NCI-H2196 treated with DMSO at 0.1 percent for 48 hours (cell line): ENCODE data around the gene MAP1S.

Experiments
- DNase-seq: peaks from one replicate; lab custom pipeline; 2025; ENCODE audit not compliant: unreplicated experiment; lab: John Stamatoyannopoulos, UW

Gene MAP1S

DNA sequence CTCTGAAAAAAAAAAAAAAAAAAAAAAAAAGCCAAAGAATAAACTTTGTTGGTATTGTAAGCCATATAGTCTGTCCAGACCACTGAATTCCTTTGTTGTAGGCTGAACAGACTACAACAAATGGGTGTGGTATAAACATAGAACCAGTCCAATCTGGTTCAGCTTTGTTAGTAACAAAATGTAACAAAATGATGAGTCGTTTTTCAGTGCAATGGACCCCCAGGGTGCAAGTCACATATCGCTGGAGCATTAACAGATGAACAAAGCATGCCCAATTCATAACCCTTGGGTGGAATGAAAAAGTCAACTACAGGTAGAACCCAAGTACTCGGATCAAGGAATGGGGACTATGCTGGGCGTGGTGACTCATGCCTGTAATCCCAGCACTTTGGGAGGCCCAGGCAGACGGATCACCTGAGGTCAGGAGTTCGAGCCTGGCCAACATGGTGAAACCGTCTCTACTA, 18.4 kb downstream of the MAP1S start:
- no peak for DNase-seq

DNA sequence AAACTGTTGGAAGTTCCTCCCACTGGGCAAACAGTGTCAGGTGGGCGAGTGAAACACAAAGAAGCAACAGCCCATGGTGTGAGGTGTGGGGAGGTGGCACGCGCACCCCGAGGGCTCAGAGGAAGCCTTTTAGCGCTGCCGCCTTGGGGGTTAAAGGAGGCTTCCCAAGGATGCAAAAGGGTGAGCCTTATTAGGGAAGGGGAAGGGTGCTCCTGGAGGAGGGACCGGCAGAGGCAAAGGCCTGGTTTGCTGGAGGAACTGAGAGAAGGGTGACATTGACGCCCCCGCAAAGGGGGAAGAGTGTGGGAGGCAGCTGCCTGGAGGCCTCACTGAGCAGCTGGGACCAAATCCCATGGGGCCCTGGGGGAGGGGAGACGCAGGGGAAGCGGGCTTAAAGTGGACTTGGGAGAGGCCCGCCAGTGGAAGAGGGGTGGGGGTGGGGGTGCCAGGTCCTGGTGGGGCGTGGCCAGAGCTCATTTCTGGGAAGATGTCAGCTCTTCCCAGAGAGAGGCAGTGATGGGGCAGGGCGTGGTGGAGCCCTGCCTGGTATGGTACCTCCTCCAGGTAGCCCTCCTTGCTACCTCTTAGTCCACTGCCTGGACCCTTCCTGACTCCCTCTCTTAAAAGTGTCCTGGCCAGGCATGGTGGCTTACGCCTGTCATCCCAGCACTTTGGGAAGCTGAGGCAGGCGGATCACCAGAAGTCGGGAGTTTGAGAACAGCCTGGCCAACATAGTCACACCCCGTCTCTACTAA, 20.0 kb downstream of the MAP1S start:
- DNase-seq = no peak

DNA sequence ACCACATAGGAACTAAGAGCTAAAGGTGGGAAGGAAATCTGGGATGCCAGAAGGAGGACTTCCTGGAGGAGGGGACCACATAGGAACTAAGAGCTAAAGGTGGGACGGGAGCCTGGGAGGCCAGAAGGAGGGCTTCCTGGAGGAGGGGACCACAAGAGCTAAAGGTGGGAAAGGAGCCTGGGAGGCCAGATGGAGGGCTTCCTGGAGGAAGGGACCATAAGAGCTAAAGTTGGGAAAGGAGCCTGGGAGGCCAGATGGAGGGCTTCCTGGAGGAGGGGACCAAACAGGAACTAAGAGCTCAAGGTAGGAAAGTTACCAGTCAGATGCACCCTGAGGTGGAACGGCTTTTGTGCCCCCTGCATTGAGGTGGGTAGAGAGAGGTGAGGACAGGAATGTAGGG, 22.2 kb downstream of the MAP1S start:
- DNase-seq = no peak

GRCh38 chr19:17743874-17744580, 24.7 kb downstream of the MAP1S start:
- DNase-seq = no peak

DNA sequence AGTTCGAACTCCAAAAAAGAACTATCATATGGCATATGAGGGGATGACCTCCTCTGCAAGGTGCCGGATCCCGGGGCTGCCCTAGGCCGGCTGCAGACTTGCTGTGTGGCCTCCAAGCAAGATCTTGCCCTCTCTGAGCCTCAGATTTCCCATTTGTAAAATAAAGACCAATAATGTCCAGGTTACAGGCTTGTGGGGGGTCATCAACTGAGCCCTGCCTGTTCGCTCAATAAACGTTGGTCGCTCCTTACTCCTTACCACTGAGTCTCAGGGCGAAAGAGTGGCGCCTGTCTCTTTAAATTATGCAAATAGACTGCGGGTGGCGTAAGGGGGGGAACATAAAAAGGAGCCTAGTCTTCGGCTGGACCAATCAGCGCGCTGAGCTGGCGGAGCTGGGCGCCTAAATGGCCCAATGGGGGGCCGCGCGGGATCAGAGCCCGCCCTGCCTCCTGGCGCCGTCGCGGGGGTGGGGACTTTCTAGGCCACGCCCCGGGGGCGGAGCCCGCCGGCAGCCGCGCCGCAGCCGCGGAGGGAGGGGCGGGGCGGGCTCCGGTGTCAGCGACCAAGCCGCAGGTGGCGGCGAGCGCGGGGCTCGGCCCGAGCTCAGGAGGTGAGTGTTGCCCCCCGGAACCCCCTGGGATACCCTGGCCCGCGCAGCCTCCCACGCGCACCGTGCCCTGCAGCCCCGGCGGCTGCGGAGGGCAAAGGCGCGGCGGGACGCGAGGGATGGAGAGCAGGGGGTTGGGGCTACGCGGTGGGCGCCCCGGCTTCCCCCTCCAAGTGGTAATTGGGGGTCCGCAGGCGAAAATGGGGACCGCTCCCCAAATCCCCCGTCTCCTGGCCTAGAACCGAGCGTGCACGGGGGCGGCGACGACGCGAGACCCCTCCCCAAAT, 28.2 kb downstream of the MAP1S start:
- peak; percentile 88 for DNase-seq

DNA sequence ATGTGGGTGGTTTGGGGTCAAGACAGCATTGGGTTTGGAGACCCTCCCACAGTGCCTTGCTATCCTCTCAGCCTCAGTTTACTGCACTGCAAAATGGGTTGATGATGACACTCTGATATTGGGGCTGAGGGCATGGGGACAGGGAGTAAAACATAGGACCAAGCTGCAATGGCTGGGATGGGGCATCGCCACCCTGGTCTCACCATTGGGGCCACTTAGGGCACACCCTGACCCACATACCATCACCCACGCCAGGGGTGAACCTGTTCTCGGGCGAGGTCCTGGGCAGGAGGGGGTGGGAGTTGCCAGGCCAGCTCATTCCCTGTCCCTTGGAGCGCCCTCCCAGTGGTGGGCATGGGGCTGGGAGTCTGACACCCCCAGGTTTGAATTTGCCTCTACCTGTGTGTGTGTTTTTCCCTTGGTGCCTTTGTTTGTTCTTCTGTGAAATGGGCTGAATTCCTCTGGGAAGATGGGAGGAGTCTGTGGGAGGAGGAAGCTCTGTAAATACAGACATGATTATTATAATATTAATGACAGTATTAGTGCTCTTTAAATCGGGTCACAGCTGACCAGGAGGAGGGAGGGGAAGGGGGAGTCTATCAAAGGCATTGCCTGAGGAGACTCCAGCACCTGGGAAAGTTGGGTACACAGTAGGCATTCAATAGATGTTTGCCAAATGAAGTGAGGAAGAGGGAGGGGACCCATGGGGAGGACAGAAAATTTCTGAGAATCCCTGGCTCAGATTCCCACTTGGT, 29.8 kb downstream of the MAP1S start:
- DNase-seq = no peak

DNA sequence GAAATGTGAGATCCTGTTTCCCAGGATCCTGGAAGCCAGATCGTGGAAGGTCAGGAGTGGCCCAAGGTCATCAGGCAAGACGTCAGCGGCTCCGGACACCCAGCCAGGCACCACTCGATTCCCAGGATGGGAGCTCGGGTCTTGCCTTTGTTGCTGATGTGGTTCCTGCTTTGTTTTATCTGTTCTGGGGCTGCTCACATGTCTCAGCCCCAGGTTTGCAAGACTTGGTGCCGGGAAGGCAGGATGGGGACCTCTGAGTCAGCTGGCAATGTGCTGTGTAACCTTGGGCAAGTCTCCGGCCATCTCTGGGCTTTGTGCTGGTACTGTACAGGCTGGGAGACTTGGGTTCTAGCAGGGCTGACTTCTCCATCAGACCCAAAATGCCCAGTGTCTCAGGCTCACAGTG, 30.6 kb downstream of the MAP1S start:
- DNase-seq = no peak

GRCh38 chr19:17751103-17751911, 32.0 kb downstream of the MAP1S start, which contains the start of gene FCHO1:
TSS of gene FCHO1 (plus strand) at chr19:17751477. CDS start at chr19:17755165, 3,688 bp downstream.
- DNase-seq = no peak

DNA sequence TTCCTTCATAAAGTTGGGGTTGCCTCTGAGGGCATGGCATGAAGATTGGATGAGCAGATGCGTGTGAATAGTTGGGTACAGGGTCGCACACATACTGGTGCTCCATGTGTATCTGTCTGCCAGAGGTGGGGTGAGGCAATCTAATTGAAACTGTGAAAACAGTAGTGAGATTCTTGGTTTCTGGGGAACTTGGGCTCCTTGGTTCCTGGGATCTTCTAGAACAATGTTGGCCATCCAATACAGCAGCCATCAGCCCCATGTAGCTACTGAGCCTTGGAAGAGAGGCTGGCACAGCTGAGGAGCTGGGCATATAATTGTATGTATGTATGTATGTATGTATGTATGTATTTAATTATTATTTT, 32.6 kb downstream of the MAP1S start:
- no peak for DNase-seq

- no peak for DNase-seq
These were observed 33.8 kb downstream of the MAP1S start for GRCh38 chr19:17752865-17753639.

- DNase-seq = no peak
These were observed 34.7 kb downstream of the MAP1S start for GRCh38 chr19:17753976-17754375.

GRCh38 chr19:17754634-17755442, 35.6 kb downstream of the MAP1S start:
- no peak for DNase-seq

GRCh38 chr19:17755443-17755890, 36.2 kb downstream of the MAP1S start:
- no peak for DNase-seq

GRCh38 chr19:17755977-17756670, 36.8 kb downstream of the MAP1S start:
- DNase-seq = peak; percentile 44

DNA sequence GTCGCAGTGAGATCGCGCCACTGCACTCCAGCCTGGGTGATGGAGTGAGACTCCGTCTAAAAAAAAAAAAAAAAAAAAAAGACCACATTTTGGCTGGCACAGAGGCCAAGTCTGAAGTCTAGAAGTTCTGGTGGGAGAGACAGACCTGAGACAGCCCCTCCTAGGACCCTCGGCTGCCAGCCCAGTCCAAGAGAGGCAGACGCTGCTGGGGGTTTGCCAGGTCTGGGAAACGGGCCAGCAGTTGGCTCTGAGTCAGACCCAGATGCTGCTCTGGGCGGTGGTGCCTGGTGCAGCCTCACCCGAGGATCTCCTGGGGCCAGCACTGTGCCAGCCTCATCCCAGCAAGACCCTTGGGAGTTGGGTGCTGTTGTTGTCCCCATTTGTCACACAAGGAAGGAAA, 37.8 kb downstream of the MAP1S start:
- DNase-seq = peak; percentile 40

GRCh38 chr19:17758515-17758914, 39.2 kb downstream of the MAP1S start:
- no peak for DNase-seq

DNA sequence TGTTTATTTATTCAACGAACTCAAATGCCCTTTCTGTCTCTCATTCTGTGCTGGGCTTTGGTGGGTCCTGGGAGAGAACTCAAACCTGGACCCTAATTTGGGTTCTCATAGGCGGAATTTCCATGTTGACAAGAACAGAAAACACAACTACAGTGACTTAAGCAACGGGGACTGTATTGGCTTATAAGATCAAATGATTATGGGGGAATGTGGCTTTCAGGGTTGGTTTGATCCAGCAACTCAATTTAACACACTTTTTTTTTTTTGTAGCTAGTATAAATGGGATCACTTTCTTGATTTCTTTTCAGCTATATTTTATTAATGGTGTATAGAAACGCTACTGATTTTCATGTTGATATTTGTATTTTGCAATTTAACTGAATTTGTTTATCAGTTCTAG, 41.9 kb downstream of the MAP1S start:
- no peak for DNase-seq
